Upper lobe of left lung (tissue), 4 donors: ENCODE results near the gene DHX40.

ENCODE experiments used
- CTCF ChIP-seq, 6 experiments: fragments of 450-650 bp in 4 of 6; fragments of 200-600 bp in 2 of 6; sonication (generic) in 2 of 6; IDR thresholded peaks; one replicate each; pipeline ENCODE4 v1.5.1; 2016 to 2019; ENCODE audit warnings: antibody characterized with exemption in 6 of 6
- POLR2A ChIP-seq, 4 donors: fragments of 450-650 bp; IDR thresholded peaks; one replicate each; pipeline ENCODE4 v1.5.1; 2016 to 2017; ENCODE audit warnings: antibody characterized with exemption in 4 of 4, mild to moderate bottlenecking in 2 of 4
- POLR2AphosphoS5 ChIP-seq, 2 donors: sonication (generic); formaldehyde crosslinking; IDR thresholded peaks; one replicate each; pipeline ENCODE4 v1.5.1; 2017; ENCODE audit warnings: antibody characterized with exemption in 2 of 2

GRCh38 chr17:59623151-59623550 is 57.7 kb downstream of the DHX40 start:
- TF ChIP-seq CTCF (IDR thresholded peaks at IDR 0.05) = no peak
- no peak for TF ChIP-seq POLR2AphosphoS5 (IDR thresholded peaks at IDR 0.05)
- no peak for TF ChIP-seq POLR2A (IDR thresholded peaks at IDR 0.05)
